Neural progenitor cell (in vitro differentiated cells): ENCODE data around the gene VCX. TPM values are rescaled to one million over a fixed set of nuclear protein-coding genes. Genes with fewer than 3 reads are reported as not detected.
A peak's percentile ranks its signal among the peaks of the same experiment; 100 is the strongest.

Source experiments
- DNase-seq: peaks from one replicate; pipeline ENCODE4 v3.0.0-alpha.2; 2016; ENCODE audit warnings: low spot score
- H2AFZ ChIP-seq: fragments of 200-600 bp; sonication (generic); replicated peaks from 2 replicates; pipeline ENCODE4 v1.6.1; 2016; ENCODE audit warnings: antibody characterized with exemption
- H3F3A ChIP-seq: fragments of 200-600 bp; sonication (generic); 2 replicates; pipeline ENCODE4 v1.6.1; 2016; ENCODE audit warnings: antibody characterized with exemption, low read depth
- H3K27ac ChIP-seq: fragments of 200-600 bp; sonication (generic); 2 replicates; pipeline ENCODE4 v1.5.1; 2016; ENCODE audit warnings: mild to moderate bottlenecking
- H3K27me3 ChIP-seq: fragments of 200-600 bp; sonication (generic); 2 replicates; pipeline ENCODE4 v1.6.1; 2016; ENCODE audit warnings: mild to moderate bottlenecking, moderate library complexity
- H3K36me3 ChIP-seq: fragments of 200-600 bp; sonication (generic); 2 replicates; pipeline ENCODE4 v1.5.1; 2016
- H3K4me1 ChIP-seq: fragments of 200-600 bp; sonication (generic); 2 replicates; pipeline ENCODE4 v1.6.1; 2016; ENCODE audit warnings: mixed run types
- H3K4me2 ChIP-seq: fragments of 200-600 bp; sonication (generic); 2 replicates; pipeline ENCODE4 v1.6.1; 2016
- H3K4me3 ChIP-seq: fragments of 200-600 bp; sonication (generic); 2 replicates; pipeline ENCODE4 v1.5.1; 2016
- H3K79me2 ChIP-seq: fragments of 200-600 bp; sonication (generic); 2 replicates; pipeline ENCODE4 v1.6.1; 2016; ENCODE audit warnings: low read depth
- H3K9ac ChIP-seq: fragments of 200-600 bp; sonication (generic); 2 replicates; pipeline ENCODE4 v1.6.1; 2016
- H3K9me3 ChIP-seq: fragments of 200-600 bp; sonication (generic); 2 replicates; pipeline ENCODE4 v1.5.1; 2016; ENCODE audit warnings: low read depth
- H4K20me1 ChIP-seq: fragments of 200-600 bp; sonication (generic); 2 replicates; pipeline ENCODE4 v1.6.1; 2016; ENCODE audit warnings: low read depth
- H3K27ac Mint-ChIP-seq: 3 replicates; pipeline ENCODE4 v1.8.0; 2021; ENCODE audit warnings: mixed read lengths
- H3K27me3 Mint-ChIP-seq: 2 replicates; pipeline ENCODE4 v1.8.0; 2022; ENCODE audit warnings: low read depth, mild to moderate bottlenecking, inconsistent platforms, moderate library complexity, mixed read lengths; ENCODE audit not compliant: insufficient read depth
- H3K36me3 Mint-ChIP-seq: 3 replicates; pipeline ENCODE4 v1.8.0; 2021; ENCODE audit warnings: mixed read lengths
- H3K4me1 Mint-ChIP-seq: 3 replicates; pipeline ENCODE4 v1.8.0; 2021; ENCODE audit warnings: mixed read lengths
- H3K4me3 Mint-ChIP-seq: 3 replicates; pipeline ENCODE4 v1.8.0; 2021; ENCODE audit warnings: mild to moderate bottlenecking, moderate library complexity, mixed read lengths
- H3K9me3 Mint-ChIP-seq: 3 replicates; pipeline ENCODE4 v1.8.0; 2020; ENCODE audit warnings: mixed read lengths
- CTCF ChIP-seq: fragments of 200-600 bp; sonication (generic); IDR thresholded peaks from 2 replicates; pipeline ENCODE4 v1.5.1; 2017; ENCODE audit warnings: antibody characterized with exemption, mild to moderate bottlenecking
- EZH2 ChIP-seq: fragments of 200-600 bp; sonication (generic); IDR thresholded peaks from 2 replicates; pipeline ENCODE4 v1.6.1; 2017; ENCODE audit warnings: antibody characterized with exemption, mild to moderate bottlenecking, moderate library complexity
- EZH2phosphoT487 ChIP-seq: fragments of 200-600 bp; sonication (generic); IDR thresholded peaks from 2 replicates; pipeline ENCODE4 v1.6.1; 2017; ENCODE audit warnings: antibody characterized with exemption
- total RNA-seq: library from RNA; depleted of rRNA; stranded (reverse); fragments of >200 nt; gene quantifications from 2 replicates; pipeline ENCODE4 v1.2.3, GENCODE V29; 2015; ENCODE audit warnings: low replicate concordance

The VCX gene
- total RNA-seq, 1 donor from 2014 or later = not detected

- Mint-ChIP-seq H3K4me3 (no peak overlapping the region), H3K4me1 (no peaks in the 10 kb centered on the region), H3K36me3 (no peaks in the 10 kb centered on the region), H3K27me3 (no peaks in the 10 kb centered on the region), H3K27ac (no peak overlapping the region), H3K9me3 (no peaks in the 10 kb centered on the region)
- no peak overlapping the region for H3K4me2 ChIP-seq
- no peaks in the 10 kb centered on the region for H3K27me3 ChIP-seq
- no peaks in the 10 kb centered on the region for H3K79me2 ChIP-seq
- TF ChIP-seq CTCF (peak; percentile 51), EZH2 (no peak), EZH2phosphoT487 (no peak)
- no peak overlapping the region for H3K4me3 ChIP-seq
- no peak overlapping the region for H3K9ac ChIP-seq
- no peak overlapping the region for H2AFZ ChIP-seq
- H3F3A ChIP-seq = no peaks in the 10 kb centered on the region
- no peaks in the 10 kb centered on the region for H3K36me3 ChIP-seq
- no peak overlapping the region for H3K27ac ChIP-seq
- H3K4me1 ChIP-seq = no peaks in the 10 kb centered on the region
- peak; percentile 44 for DNase-seq
- no peaks in the 10 kb centered on the region for H4K20me1 ChIP-seq
- no peaks in the 10 kb centered on the region for H3K9me3 ChIP-seq
Observed at GRCh38 chrX:7828594-7828993, 14.4 kb upstream of the VCX start.

- Histone ChIP-seq H3K79me2 (no peaks in the 10 kb centered on the region), H3K36me3 (no peaks in the 10 kb centered on the region), H3K9ac (no peak overlapping the region), H3K4me3 (no peak overlapping the region), H3K27me3 (no peaks in the 10 kb centered on the region), H3K4me2 (no peak overlapping the region), H3K4me1 (no peaks in the 10 kb centered on the region), H2AFZ (no peak overlapping the region), H4K20me1 (no peaks in the 10 kb centered on the region), H3F3A (no peaks in the 10 kb centered on the region), H3K27ac (no peak overlapping the region), H3K9me3 (no peaks in the 10 kb centered on the region)
- Mint-ChIP-seq H3K4me1 (no peaks in the 10 kb centered on the region), H3K4me3 (no peak overlapping the region), H3K27ac (no peak overlapping the region), H3K9me3 (peaks cover 3% of the 10 kb centered on the region), H3K27me3 (peaks cover 3% of the 10 kb centered on the region), H3K36me3 (no peaks in the 10 kb centered on the region)
- TF ChIP-seq EZH2 = no peak
- no peak for TF ChIP-seq CTCF
- TF ChIP-seq EZH2phosphoT487 = no peak
- DNase-seq = no peak
Observed at GRCh38 chrX:7841084-7841805, 1.7 kb upstream of the VCX start.

- Histone ChIP-seq H3F3A (no peaks in the 10 kb centered on the region), H2AFZ (no peak overlapping the region), H3K9ac (no peak overlapping the region), H4K20me1 (no peaks in the 10 kb centered on the region), H3K4me3 (no peak overlapping the region), H3K4me2 (no peak overlapping the region), H3K36me3 (no peaks in the 10 kb centered on the region), H3K27ac (no peak overlapping the region), H3K9me3 (no peaks in the 10 kb centered on the region), H3K4me1 (no peaks in the 10 kb centered on the region), H3K79me2 (no peaks in the 10 kb centered on the region), H3K27me3 (no peaks in the 10 kb centered on the region)
- Mint-ChIP-seq H3K9me3 (no peaks in the 10 kb centered on the region), H3K36me3 (no peaks in the 10 kb centered on the region), H3K27me3 (peaks cover 4% of the 10 kb centered on the region), H3K4me1 (no peaks in the 10 kb centered on the region), H3K27ac (no peak overlapping the region), H3K4me3 (no peak overlapping the region)
- peak; percentile 33 for TF ChIP-seq CTCF
- TF ChIP-seq EZH2 = no peak
- peak; percentile 20 for DNase-seq
Observed at GRCh38 chrX:7852166-7852565, 9.2 kb downstream of the VCX start.
